ENCODE data around the gene NFE2. TPM values are rescaled to one million over a fixed set of nuclear protein-coding genes. Genes with fewer than 3 reads are reported as not detected.
A peak's percentile ranks its signal among the peaks of the same experiment; 100 is the strongest.
"Not testable (repeated sequence)": the region's sequence is repeated elsewhere in the genome, so short reads cannot be mapped to it uniquely, and the experiment has no call there.

The NFE2 gene
- total RNA-seq, 1 donor from 2014 or later, result 0.45 TPM

- no peak overlapping the region for H3K4me3 Mint-ChIP-seq
- peak overlapping the region; percentile 86 for H3K27ac Mint-ChIP-seq
- no peaks in the 10 kb centered on the region for H3K9me3 Mint-ChIP-seq
- no peak for DNase-seq (ENCODE audit: low spot score in 2 of 2, unreplicated experiment in 2 of 2)
- H3K4me1 Mint-ChIP-seq, result peaks cover 54% of the 10 kb centered on the region
- peaks cover 54% of the 10 kb centered on the region for H3K36me3 Mint-ChIP-seq
- no peak for TF ChIP-seq CTCF (IDR thresholded peaks at IDR 0.05; ENCODE audit: unreplicated experiment)
- no peaks in the 10 kb centered on the region for H3K27me3 Mint-ChIP-seq (ENCODE audit: low read depth)
Observed at GRCh38 chr12:54286042-54287030, 14.5 kb downstream of the NFE2 start.

GRCh38 chr12:54285150-54286041 lies 15.4 kb downstream of the NFE2 start:
- peaks cover 54% of the 10 kb centered on the region for H3K4me1 Mint-ChIP-seq

GRCh38 chr12:54284070-54284780 lies 16.6 kb downstream of the NFE2 start:
- not testable (repeated sequence) for H3K4me3 Mint-ChIP-seq; H3K9me3 Mint-ChIP-seq; DNase-seq (ENCODE audit: low spot score in 2 of 2, unreplicated experiment in 2 of 2); H3K27me3 Mint-ChIP-seq (ENCODE audit: low read depth)
- H3K4me1 Mint-ChIP-seq, result peaks cover 54% of the 10 kb centered on the region
- peak overlapping the region; percentile 94 for H3K27ac Mint-ChIP-seq
- H3K36me3 Mint-ChIP-seq, result peaks cover 50% of the 10 kb centered on the region

More at GRCh38 chr12:54285150-54286041, 15.4 kb downstream of the NFE2 start:
- no peak overlapping the region for H3K4me3 Mint-ChIP-seq
- TF ChIP-seq CTCF (IDR thresholded peaks at IDR 0.05; ENCODE audit: unreplicated experiment), result peak; percentile 51
- H3K27ac Mint-ChIP-seq, result peak overlapping the region; percentile 86
- H3K9me3 Mint-ChIP-seq, result no peaks in the 10 kb centered on the region
- peaks cover 52% of the 10 kb centered on the region for H3K36me3 Mint-ChIP-seq
- no peaks in the 10 kb centered on the region for H3K27me3 Mint-ChIP-seq (ENCODE audit: low read depth)
- DNase-seq (ENCODE audit: low spot score in 2 of 2, unreplicated experiment in 2 of 2), result no peak

GRCh38 chr12:54282949-54283593 lies 17.7 kb downstream of the NFE2 start:
- peaks cover 60% of the 10 kb centered on the region for H3K4me1 Mint-ChIP-seq
- no peak overlapping the region for H3K4me3 Mint-ChIP-seq
- no peak overlapping the region for H3K27ac Mint-ChIP-seq
- no peaks in the 10 kb centered on the region for H3K9me3 Mint-ChIP-seq
- H3K27me3 Mint-ChIP-seq (ENCODE audit: low read depth), result no peaks in the 10 kb centered on the region
- no peak for DNase-seq (ENCODE audit: low spot score in 2 of 2, unreplicated experiment in 2 of 2)
- TF ChIP-seq CTCF (IDR thresholded peaks at IDR 0.05; ENCODE audit: unreplicated experiment), result no peak
- peaks cover 50% of the 10 kb centered on the region for H3K36me3 Mint-ChIP-seq

- peaks cover 63% of the 10 kb centered on the region for H3K4me1 Mint-ChIP-seq
- DNase-seq (ENCODE audit: low spot score in 2 of 2, unreplicated experiment in 2 of 2); H3K9me3 Mint-ChIP-seq: not testable (repeated sequence)
Observed at GRCh38 chr12:54281694-54282093, 19.1 kb downstream of the NFE2 start.

GRCh38 chr12:54281261-54281638 lies 19.6 kb downstream of the NFE2 start:
- not testable (repeated sequence) for H3K9me3 Mint-ChIP-seq; H3K4me3 Mint-ChIP-seq; H3K27ac Mint-ChIP-seq; DNase-seq (ENCODE audit: low spot score in 2 of 2, unreplicated experiment in 2 of 2); H3K27me3 Mint-ChIP-seq (ENCODE audit: low read depth)
- peaks cover 63% of the 10 kb centered on the region for H3K4me1 Mint-ChIP-seq
- H3K36me3 Mint-ChIP-seq, result peaks cover 45% of the 10 kb centered on the region

More at GRCh38 chr12:54281694-54282093, 19.1 kb downstream of the NFE2 start:
- H3K27ac Mint-ChIP-seq; H3K4me3 Mint-ChIP-seq; H3K27me3 Mint-ChIP-seq (ENCODE audit: low read depth): not testable (repeated sequence)
- peaks cover 46% of the 10 kb centered on the region for H3K36me3 Mint-ChIP-seq
